GM12873 (cell line): ENCODE results near the gene CNTN1.

Experiments used
- CTCF ChIP-seq: IDR thresholded peaks from 2 replicates; pipeline ENCODE4 v1.5.1; 2012; ENCODE audit warnings: low read depth, mild to moderate bottlenecking, moderate library complexity, low read length, control low read depth; ENCODE audit not compliant: insufficient read depth; ENCODE audit errors: missing control alignments

CNTN1 gene

GRCh38 chr12:40837891-40838429 lies 145.7 kb downstream of the CNTN1 start:
- no peak for TF ChIP-seq CTCF

- no peak for TF ChIP-seq CTCF
Measured at GRCh38 chr12:40843495-40843894, 151.3 kb downstream of the CNTN1 start.

GRCh38 chr12:40853221-40853620 lies 161.0 kb downstream of the CNTN1 start:
- TF ChIP-seq CTCF = no peak

GRCh38 chr12:40854604-40855003 lies 162.4 kb downstream of the CNTN1 start:
- TF ChIP-seq CTCF = no peak

- no peak for TF ChIP-seq CTCF
Measured at GRCh38 chr12:40864891-40865290, 172.7 kb downstream of the CNTN1 start.

- no peak for TF ChIP-seq CTCF
Measured at GRCh38 chr12:40870981-40871380, 178.7 kb downstream of the CNTN1 start.

- no peak for TF ChIP-seq CTCF
Measured at GRCh38 chr12:40874868-40875267, 182.6 kb downstream of the CNTN1 start.
